Measurements from ENCODE around the gene CAPZA1. TPM values are rescaled to one million over a fixed set of nuclear protein-coding genes. Genes with fewer than 3 reads are reported as not detected.

The CAPZA1 gene
- total RNA-seq, 2 donors from 2014 or later, result 165 to 178 TPM

DNA sequence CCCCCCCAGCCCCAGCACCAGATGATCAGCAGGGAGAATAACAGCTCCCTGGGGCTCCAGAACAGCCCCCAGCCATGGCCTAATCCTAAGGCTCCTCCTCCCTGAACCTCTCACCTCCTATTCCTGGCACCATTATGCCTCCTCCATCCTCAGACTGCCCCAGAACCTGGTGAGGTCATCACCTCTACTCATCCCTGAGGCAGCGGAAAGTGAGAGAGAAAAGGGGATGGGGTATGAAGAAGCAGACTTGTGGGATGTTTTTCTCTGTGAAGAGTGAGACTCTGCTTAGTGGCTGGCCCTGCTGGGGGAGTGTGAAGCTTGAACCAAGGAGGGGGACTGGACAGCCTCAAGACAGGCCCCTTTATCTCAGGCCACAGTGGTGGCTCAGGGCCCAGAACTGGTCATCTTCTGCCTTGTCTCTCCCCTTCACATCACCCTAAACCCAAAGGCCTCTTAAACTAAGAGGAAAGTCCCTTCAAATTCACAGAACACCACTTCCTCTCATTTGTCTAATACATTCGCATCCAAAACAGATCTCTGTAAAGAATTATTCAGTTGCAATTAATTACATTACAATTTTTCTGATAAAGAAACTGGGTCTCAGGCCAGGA is 97.7 kb downstream of the CAPZA1 start:
- intact Hi-C loops (cut with DNase I), result loop anchor here (2.0 to 5.0 kb wide), 4 partner anchors 87 to 960 kb away; partner anchors contain the start of gene LRIG2
- no peaks in the 10 kb centered on the region for H3K9me3 ChIP-seq
- H3K36me3 ChIP-seq, result no peaks in the 10 kb centered on the region
- H3K9ac ChIP-seq (ENCODE audit: low read depth in 2 of 2, low read length in 2 of 2), result no peak overlapping the region
- H3K4me3 ChIP-seq, result no peak overlapping the region
- H3K27ac ChIP-seq, result no peak overlapping the region
- H3K27me3 ChIP-seq, result no peaks in the 10 kb centered on the region
- peaks cover 5% of the 10 kb centered on the region for H3K4me1 ChIP-seq
- TF ChIP-seq, protein P1, sequence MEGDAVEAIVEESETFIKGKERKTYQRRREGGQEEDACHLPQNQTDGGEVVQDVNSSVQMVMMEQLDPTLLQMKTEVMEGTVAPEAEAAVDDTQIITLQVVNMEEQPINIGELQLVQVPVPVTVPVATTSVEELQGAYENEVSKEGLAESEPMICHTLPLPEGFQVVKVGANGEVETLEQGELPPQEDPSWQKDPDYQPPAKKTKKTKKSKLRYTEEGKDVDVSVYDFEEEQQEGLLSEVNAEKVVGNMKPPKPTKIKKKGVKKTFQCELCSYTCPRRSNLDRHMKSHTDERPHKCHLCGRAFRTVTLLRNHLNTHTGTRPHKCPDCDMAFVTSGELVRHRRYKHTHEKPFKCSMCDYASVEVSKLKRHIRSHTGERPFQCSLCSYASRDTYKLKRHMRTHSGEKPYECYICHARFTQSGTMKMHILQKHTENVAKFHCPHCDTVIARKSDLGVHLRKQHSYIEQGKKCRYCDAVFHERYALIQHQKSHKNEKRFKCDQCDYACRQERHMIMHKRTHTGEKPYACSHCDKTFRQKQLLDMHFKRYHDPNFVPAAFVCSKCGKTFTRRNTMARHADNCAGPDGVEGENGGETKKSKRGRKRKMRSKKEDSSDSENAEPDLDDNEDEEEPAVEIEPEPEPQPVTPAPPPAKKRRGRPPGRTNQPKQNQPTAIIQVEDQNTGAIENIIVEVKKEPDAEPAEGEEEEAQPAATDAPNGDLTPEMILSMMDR (IDR thresholded peaks at IDR 0.05), result no peak
- no peak for DNase-seq

DNA sequence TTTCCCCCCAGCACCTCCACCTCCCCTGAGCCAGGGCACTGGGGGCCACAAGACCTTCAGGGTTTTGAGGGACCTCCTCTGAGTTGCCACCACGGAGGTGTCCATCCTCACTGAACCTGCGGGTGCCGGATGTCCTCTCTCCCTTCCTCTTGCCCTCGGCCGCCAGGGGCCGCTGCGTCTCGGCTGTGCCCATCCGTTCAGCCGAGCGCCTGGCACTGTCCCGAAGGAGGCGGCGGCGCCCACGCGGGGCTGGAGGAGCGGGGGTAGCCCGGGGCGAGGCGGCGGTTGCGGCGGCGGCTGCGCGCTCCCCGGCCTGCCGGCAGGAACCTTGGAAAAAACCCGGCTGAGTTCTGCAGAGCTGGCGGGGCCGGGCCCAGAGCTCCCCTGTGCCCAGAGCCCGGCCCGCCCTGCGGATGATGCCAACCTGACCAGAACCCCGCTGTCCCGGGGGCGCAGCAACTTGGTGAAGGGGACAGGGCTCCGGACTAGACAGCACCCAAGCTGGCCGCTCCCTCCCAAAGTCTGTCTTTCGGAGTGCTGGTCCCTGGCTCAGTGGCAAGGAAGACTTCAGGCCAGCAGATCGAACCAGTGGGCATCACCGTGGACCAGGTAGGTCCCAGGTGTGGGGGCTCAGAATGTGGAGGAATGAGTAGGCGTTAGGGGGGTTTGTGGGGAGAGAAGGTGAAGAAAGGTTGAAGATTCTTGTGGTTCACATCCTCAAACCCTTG is 99.2 kb downstream of the CAPZA1 start:
- TF ChIP-seq, protein P1 (IDR thresholded peaks at IDR 0.05), result peak; percentile 75
- peaks cover 5% of the 10 kb centered on the region for H3K4me1 ChIP-seq
- intact Hi-C loops (cut with DNase I), result loop anchor here (5.0 kb wide), 3 partner anchors 158 to 958 kb away; partner anchors contain the start of gene LRIG2
- no peaks in the 10 kb centered on the region for H3K27me3 ChIP-seq
- peak overlapping the region in 1 of 2 donors; percentile 41 for H3K9ac ChIP-seq (ENCODE audit: low read depth in 2 of 2, low read length in 2 of 2)
- H3K36me3 ChIP-seq, result no peaks in the 10 kb centered on the region
- no peaks in the 10 kb centered on the region for H3K9me3 ChIP-seq
- peak; percentile 81 for DNase-seq
- no peak overlapping the region for H3K4me3 ChIP-seq
- no peak overlapping the region for H3K27ac ChIP-seq

DNA sequence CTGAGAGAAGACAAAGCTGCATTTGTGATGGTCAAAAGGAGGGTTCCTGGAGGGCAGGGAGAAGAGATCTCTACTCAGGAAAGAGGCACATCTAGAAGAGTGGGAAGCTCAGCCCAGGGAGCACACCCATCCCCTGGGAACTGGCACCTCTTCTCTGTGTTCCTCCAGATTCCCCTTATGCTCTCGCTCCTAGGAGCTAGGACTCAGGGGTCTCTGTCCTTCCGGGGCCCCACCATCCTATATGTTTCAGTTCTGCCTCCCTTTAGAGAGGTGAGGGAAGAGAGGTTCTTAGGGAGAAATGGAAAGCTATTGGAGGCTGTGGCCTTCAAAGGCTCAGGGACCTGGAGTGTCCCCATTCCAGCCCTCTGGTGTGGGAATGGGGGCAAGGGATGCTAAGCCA is 100.1 kb downstream of the CAPZA1 start:
- Histone ChIP-seq H3K4me1 (peaks cover 5% of the 10 kb centered on the region), H3K9ac (ENCODE audit: low read depth in 2 of 2, low read length in 2 of 2) (no peak overlapping the region), H3K27me3 (no peaks in the 10 kb centered on the region), H3K27ac (no peak overlapping the region), H3K36me3 (no peaks in the 10 kb centered on the region), H3K9me3 (no peaks in the 10 kb centered on the region), H3K4me3 (no peak overlapping the region)
- intact Hi-C loops (cut with DNase I), result loop anchor here (5.0 kb wide), 3 partner anchors 158 to 958 kb away; partner anchors contain the start of gene LRIG2
- no peak for DNase-seq
- TF ChIP-seq, protein P1 (IDR thresholded peaks at IDR 0.05), result no peak

DNA sequence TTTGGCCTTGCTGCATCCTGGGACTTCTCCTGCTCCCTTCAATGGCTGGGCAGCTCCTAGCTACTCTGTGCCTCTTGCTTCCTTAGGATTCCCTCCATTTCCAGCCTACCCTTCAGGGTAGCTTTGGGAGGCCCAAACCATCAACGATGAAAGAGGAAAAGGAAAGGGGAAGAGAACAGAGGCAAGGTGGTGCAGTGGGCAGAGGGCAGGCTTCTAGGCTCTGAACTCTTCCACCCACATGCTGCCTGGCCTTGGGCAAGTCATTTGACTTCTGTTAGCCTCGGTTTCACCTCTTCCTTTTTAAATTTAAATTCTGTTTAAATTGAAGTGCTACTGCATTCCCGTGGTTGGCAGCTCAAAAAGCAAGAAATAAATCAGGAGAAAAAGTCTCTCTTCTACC is 101.2 kb downstream of the CAPZA1 start:
- H3K4me1 ChIP-seq, result peaks cover 3% of the 10 kb centered on the region
- H3K36me3 ChIP-seq, result no peaks in the 10 kb centered on the region
- H3K27me3 ChIP-seq, result no peaks in the 10 kb centered on the region
- no peak for DNase-seq
- no peaks in the 10 kb centered on the region for H3K9me3 ChIP-seq
- TF ChIP-seq, protein P1 (IDR thresholded peaks at IDR 0.05), result no peak
- H3K4me3 ChIP-seq, result no peak overlapping the region
- intact Hi-C loops (cut with DNase I), result no loop called here
- no peak overlapping the region for H3K9ac ChIP-seq (ENCODE audit: low read depth in 2 of 2, low read length in 2 of 2)
- no peak overlapping the region for H3K27ac ChIP-seq

Other genes with a start within 250 kb of the CAPZA1 start
- 10 to 100 TPM; 47.1 to 93.3 TPM for gene CTTNBP2NL, start 223.6 kb upstream of the CAPZA1 start, total RNA-seq
- gene WNT2B, start 110.9 kb upstream of the CAPZA1 start, total RNA-seq, result 1 to 10 TPM; 4.3 to 5.9 TPM
- gene ST7L, start 691 bp upstream of the CAPZA1 start, total RNA-seq, result 10 to 100 TPM; 14.4 to 15.0 TPM
- 10 to 100 TPM; 61.6 to 62.7 TPM for gene MOV10, start 54.8 kb downstream of the CAPZA1 start, total RNA-seq
- 100 to 1,000 TPM; 327 to 451 TPM for gene RHOC, start 87.3 kb downstream of the CAPZA1 start, total RNA-seq
- gene PPM1J, start 95.5 kb downstream of the CAPZA1 start, total RNA-seq, result 1 to 10 TPM in 1 of 2 donors, under 1 TPM in 1; 0.80 to 1.0 TPM